GM03348 (cell line): ENCODE results near the gene RBM7.

Experiments used
- DNase-seq: peaks from one replicate; pipeline ENCODE4 v3.0.0; 2012; ENCODE audit warnings: low spot score

Gene RBM7

GRCh38 chr11:114400216-114400914 is at the start of gene RBM7, which contains the start of gene C11orf71:
TSS of gene RBM7 (plus strand) at chr11:114400666. CDS start at chr11:114400672, 6 bp downstream.
TSS of gene C11orf71 (minus strand) at chr11:114400511. CDS start at chr11:114400331, 180 bp downstream.
- peak; percentile 97 for DNase-seq

- no peak for DNase-seq
Measured at GRCh38 chr11:114353443-114353842, 47.0 kb upstream of the RBM7 start.

- peak; percentile 51 for DNase-seq
Measured at GRCh38 chr11:114354076-114354475, 46.4 kb upstream of the RBM7 start.

- peak; percentile 14 for DNase-seq
Measured at GRCh38 chr11:114358716-114359115, 41.8 kb upstream of the RBM7 start.

- DNase-seq, result peak; percentile 32
Measured at GRCh38 chr11:114359342-114359741, 41.1 kb upstream of the RBM7 start.

GRCh38 chr11:114362326-114362725 is 38.1 kb upstream of the RBM7 start:
- no peak for DNase-seq

GRCh38 chr11:114362958-114363357 is 37.5 kb upstream of the RBM7 start:
- DNase-seq, result no peak

- peak; percentile 81 for DNase-seq
Measured at GRCh38 chr11:114366331-114367243, 33.9 kb upstream of the RBM7 start.

GRCh38 chr11:114367244-114367957 is 33.1 kb upstream of the RBM7 start:
- peak; percentile 9 for DNase-seq

GRCh38 chr11:114368918-114369680 is 31.4 kb upstream of the RBM7 start:
- no peak for DNase-seq

- DNase-seq, result no peak
Measured at GRCh38 chr11:114375052-114375451, 25.4 kb upstream of the RBM7 start.

GRCh38 chr11:114377612-114378267 is 22.7 kb upstream of the RBM7 start:
- DNase-seq, result peak; percentile 85

- DNase-seq, result no peak
Measured at GRCh38 chr11:114379394-114380069, 20.9 kb upstream of the RBM7 start.

- no peak for DNase-seq
Measured at GRCh38 chr11:114382509-114382908, 18.0 kb upstream of the RBM7 start.

- DNase-seq, result no peak
Measured at GRCh38 chr11:114384487-114384886, 16.0 kb upstream of the RBM7 start.

- DNase-seq, result no peak
Measured at GRCh38 chr11:114386131-114386530, 14.3 kb upstream of the RBM7 start.

GRCh38 chr11:114386545-114386944 is 13.9 kb upstream of the RBM7 start:
- DNase-seq, result peak; percentile 46

GRCh38 chr11:114392735-114393667 is 7.5 kb upstream of the RBM7 start:
- peak; percentile 37 for DNase-seq

- DNase-seq, result no peak
Measured at GRCh38 chr11:114395736-114396135, 4.7 kb upstream of the RBM7 start.
